ENCODE measurements around the gene TMEM95.

GRCh38 chr17:7341842-7342241 lies 13.1 kb upstream of the TMEM95 start:
- no peak for TF ChIP-seq CTCF (IDR thresholded peaks at IDR 0.05 in 8 of 11, conservative IDR thresholded peaks at IDR 0.05 in 3 of 11)
- TF ChIP-seq POLR2AphosphoS5 (IDR thresholded peaks at IDR 0.05) = peak in 2 of 3 donors; percentile 33 to 53

Measured in spleen (tissue), 7 donors.